AG04450 (cell line): ENCODE measurements around the gene PACRG. TPM values are rescaled to one million over a fixed set of nuclear protein-coding genes. Genes with fewer than 3 reads are reported as not detected.

Source experiments
- CTCF ChIA-PET: fragments of 300-600, 350-600 bp; formaldehyde crosslinking; extraction: SDS; loops from one replicate; lab custom pipeline; 2022; ENCODE audit warnings: antibody characterized with exemption, inconsistent platforms; lab: Charles Lee
- POLR2A ChIA-PET: fragments of 350-600 bp; formaldehyde crosslinking; extraction: SDS; loops from one replicate; lab custom pipeline; 2021; ENCODE audit warnings: antibody characterized with exemption, inconsistent platforms; lab: Yijun Ruan, JAX
- DNase-seq: peaks from one replicate; pipeline ENCODE4 v3.0.0-alpha.2; 2011; ENCODE audit warnings: low read depth, low spot score
- H3K27ac ChIP-seq: one replicate; pipeline ENCODE4 v1.5.1; 2012; ENCODE audit warnings: low read depth, low read length, control low read depth
- H3K27me3 ChIP-seq: one replicate; pipeline ENCODE4 v1.6.0; 2012; ENCODE audit warnings: low read length; ENCODE audit not compliant: control insufficient read depth, insufficient read depth
- H3K4me3 ChIP-seq: 2 replicates; pipeline ENCODE4 v1.5.1; 2011; ENCODE audit warnings: mild to moderate bottlenecking, low read depth, low read length, control low read depth
- H3K9me3 ChIP-seq: 2 replicates; pipeline ENCODE4 v1.5.1; 2012; ENCODE audit warnings: low read length; ENCODE audit not compliant: control insufficient read depth, insufficient read depth
- CTCF ChIP-seq: IDR thresholded peaks from 2 replicates; pipeline ENCODE4 v1.5.1; 2011; ENCODE audit warnings: low read depth, low read length, control low read depth, inconsistent platforms
- polyA plus RNA-seq: library from polyadenylated mRNA; depleted of rRNA; stranded (reverse); fragments of >200 nt; gene quantifications from 2 replicates; pipeline ENCODE4 v1.2.3, GENCODE V29; 2011

The PACRG gene
- polyA plus RNA-seq, 1 experiment, result not detected

- no peaks in the 10 kb centered on the region for H3K9me3 ChIP-seq
- no peak for DNase-seq
- no peaks in the 10 kb centered on the region for H3K27me3 ChIP-seq
- no peak overlapping the region for H3K27ac ChIP-seq
- H3K4me3 ChIP-seq, result no peak overlapping the region
- TF ChIP-seq CTCF, result no peak
- ChIA-PET CTCF (no interaction called here), POLR2A (no interaction called here)
Observed at GRCh38 chr6:162751211-162751859, 23.6 kb downstream of the PACRG start.

- Histone ChIP-seq H3K27me3 (no peaks in the 10 kb centered on the region), H3K27ac (no peak overlapping the region), H3K9me3 (no peaks in the 10 kb centered on the region), H3K4me3 (no peak overlapping the region)
- ChIA-PET POLR2A (no interaction called here), CTCF (no interaction called here)
- DNase-seq, result no peak
- no peak for TF ChIP-seq CTCF
Observed at GRCh38 chr6:162753775-162754174, 26.0 kb downstream of the PACRG start.

GRCh38 chr6:162770136-162770535 lies 42.4 kb downstream of the PACRG start:
- TF ChIP-seq CTCF, result no peak
- no peaks in the 10 kb centered on the region for H3K27me3 ChIP-seq
- no peak overlapping the region for H3K27ac ChIP-seq
- no peak for DNase-seq
- CTCF ChIA-PET, result interaction anchor here (0.6 kb wide), 1 partner anchor 44 kb away, joined by 3 read pairs; no protein-coding TSS in a partner anchor
- no peaks in the 10 kb centered on the region for H3K9me3 ChIP-seq
- H3K4me3 ChIP-seq, result no peak overlapping the region
- POLR2A ChIA-PET, result no interaction called here

- no peak for TF ChIP-seq CTCF
- ChIA-PET CTCF (no interaction called here), POLR2A (no interaction called here)
Observed at GRCh38 chr6:162770955-162771354, 43.2 kb downstream of the PACRG start.

GRCh38 chr6:162772466-162772865 lies 44.7 kb downstream of the PACRG start:
- Histone ChIP-seq H3K9me3 (no peaks in the 10 kb centered on the region; the same call in 1 of the 2 replicates), H3K27me3 (no peaks in the 10 kb centered on the region), H3K4me3 (no peak overlapping the region), H3K27ac (no peak overlapping the region)
- POLR2A ChIA-PET, result no interaction called here
- CTCF ChIA-PET, result no interaction called here
- DNase-seq, result no peak
- no peak for TF ChIP-seq CTCF

More at GRCh38 chr6:162770955-162771354, 43.2 kb downstream of the PACRG start:
- no peak overlapping the region for H3K27ac ChIP-seq
- no peaks in the 10 kb centered on the region for H3K27me3 ChIP-seq
- no peak overlapping the region for H3K4me3 ChIP-seq
- DNase-seq, result no peak
- no peaks in the 10 kb centered on the region for H3K9me3 ChIP-seq
